HFFc6 (cell line): ENCODE measurements around the gene IGF2. TPM values are rescaled to one million over a fixed set of nuclear protein-coding genes. Genes with fewer than 3 reads are reported as not detected.

ENCODE experiments used
- DNase-seq: peaks from one replicate; pipeline ENCODE4 v3.0.0-alpha.2; 2018
- H3K27ac Mint-ChIP-seq: 2 replicates; pipeline ENCODE4 v1.8.0; 2020; ENCODE audit warnings: mild to moderate bottlenecking, mixed read lengths
- H3K27me3 Mint-ChIP-seq: 2 replicates; pipeline ENCODE4 v1.8.0; 2021; ENCODE audit warnings: mild to moderate bottlenecking, moderate library complexity, mixed read lengths; ENCODE audit not compliant: insufficient read depth
- H3K36me3 Mint-ChIP-seq: 2 replicates; pipeline ENCODE4 v1.8.0; 2021; ENCODE audit warnings: low read depth, mixed read lengths
- H3K4me1 Mint-ChIP-seq: 2 replicates; pipeline ENCODE4 v1.8.0; 2020; ENCODE audit warnings: low read depth, mixed read lengths
- H3K4me3 Mint-ChIP-seq: 2 replicates; pipeline ENCODE4 v1.8.0; 2020; ENCODE audit warnings: mild to moderate bottlenecking, moderate library complexity, mixed read lengths
- H3K9me3 Mint-ChIP-seq: 2 replicates; pipeline ENCODE4 v1.8.0; 2020; ENCODE audit warnings: mild to moderate bottlenecking, mixed read lengths
- total RNA-seq, 6 experiments: library from RNA; stranded (reverse); fragmentation: NEBNext Ultra II Directional; extraction: Animal tissue kit (Norgen Biotek cat#: 25700); gene quantifications; 2 replicates in 1 of 6; 3 replicates in 5 of 6; pipeline ENCODE4 v1.2.3, GENCODE V29; 2021
- TF ChIP-seq, protein P1 (sequence below): fragments of 200-600 bp; sonication (generic); IDR thresholded peaks from 2 replicates; pipeline ENCODE4 v1.5.0; 2021; ENCODE audit warnings: antibody characterized with exemption, mild to moderate bottlenecking

The IGF2 gene
- total RNA-seq, 6 experiments from 2014 or later, result 0.90 to 2.6 (median 2.0) TPM

DNA sequence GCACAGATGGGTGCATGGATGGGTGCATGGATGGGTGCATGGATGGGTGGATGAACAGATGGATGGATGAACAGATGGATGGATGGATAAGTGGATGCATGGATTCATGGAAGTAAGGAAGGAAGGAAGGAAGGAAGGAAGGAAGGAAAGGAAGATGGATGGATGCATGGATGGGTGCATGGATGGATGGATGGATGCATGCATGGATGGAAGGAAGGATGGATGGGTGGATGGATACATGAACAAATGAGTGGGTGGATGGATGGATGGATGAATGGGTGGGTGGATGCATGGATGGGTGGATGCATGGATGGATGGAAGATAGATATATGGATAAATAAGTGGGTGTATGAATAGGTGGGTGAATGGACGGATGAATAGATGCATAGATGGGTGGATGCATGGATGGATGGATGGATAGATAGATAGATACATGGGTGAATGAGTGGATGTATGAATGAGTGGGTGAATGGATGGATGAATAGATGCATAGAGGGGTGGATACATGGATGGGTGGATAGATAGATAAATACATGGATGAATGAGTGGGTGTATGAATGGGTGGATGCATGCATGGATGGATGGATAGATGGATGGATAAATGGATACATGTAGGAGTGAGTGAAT lies 32.5 kb downstream of the IGF2 start:
- no peaks in the 10 kb centered on the region for H3K4me1 Mint-ChIP-seq
- TF ChIP-seq, protein P1, sequence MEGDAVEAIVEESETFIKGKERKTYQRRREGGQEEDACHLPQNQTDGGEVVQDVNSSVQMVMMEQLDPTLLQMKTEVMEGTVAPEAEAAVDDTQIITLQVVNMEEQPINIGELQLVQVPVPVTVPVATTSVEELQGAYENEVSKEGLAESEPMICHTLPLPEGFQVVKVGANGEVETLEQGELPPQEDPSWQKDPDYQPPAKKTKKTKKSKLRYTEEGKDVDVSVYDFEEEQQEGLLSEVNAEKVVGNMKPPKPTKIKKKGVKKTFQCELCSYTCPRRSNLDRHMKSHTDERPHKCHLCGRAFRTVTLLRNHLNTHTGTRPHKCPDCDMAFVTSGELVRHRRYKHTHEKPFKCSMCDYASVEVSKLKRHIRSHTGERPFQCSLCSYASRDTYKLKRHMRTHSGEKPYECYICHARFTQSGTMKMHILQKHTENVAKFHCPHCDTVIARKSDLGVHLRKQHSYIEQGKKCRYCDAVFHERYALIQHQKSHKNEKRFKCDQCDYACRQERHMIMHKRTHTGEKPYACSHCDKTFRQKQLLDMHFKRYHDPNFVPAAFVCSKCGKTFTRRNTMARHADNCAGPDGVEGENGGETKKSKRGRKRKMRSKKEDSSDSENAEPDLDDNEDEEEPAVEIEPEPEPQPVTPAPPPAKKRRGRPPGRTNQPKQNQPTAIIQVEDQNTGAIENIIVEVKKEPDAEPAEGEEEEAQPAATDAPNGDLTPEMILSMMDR, result no peak

DNA sequence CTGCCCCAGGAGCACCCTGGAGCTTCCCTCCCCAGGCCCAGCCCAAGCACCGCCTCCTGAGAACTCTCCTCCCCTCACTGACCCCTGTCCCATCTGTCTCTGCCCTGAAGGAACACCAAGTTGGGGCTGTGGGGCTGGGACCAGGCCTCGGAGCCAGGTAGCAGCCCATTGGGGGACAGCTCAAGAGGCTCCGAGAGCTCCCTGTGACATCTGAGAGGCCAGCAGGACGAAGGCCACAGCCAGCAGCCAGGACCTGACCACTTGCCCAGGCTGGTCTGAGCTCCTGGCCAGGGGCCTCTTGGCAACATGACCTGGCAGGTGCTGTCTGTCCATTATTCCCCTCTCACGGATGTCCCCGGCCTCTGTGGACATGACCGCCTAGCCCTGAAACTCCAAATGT lies 33.7 kb downstream of the IGF2 start:
- no peak overlapping the region for H3K27ac Mint-ChIP-seq
- H3K27me3 Mint-ChIP-seq, result peaks cover 11% of the 10 kb centered on the region
- H3K36me3 Mint-ChIP-seq, result no peaks in the 10 kb centered on the region
- no peak for DNase-seq
- H3K4me1 Mint-ChIP-seq, result no peaks in the 10 kb centered on the region
- H3K4me3 Mint-ChIP-seq, result no peak overlapping the region
- H3K9me3 Mint-ChIP-seq, result peaks cover 4% of the 10 kb centered on the region; the same call in 1 of the 2 replicates
- TF ChIP-seq, protein P1, result no peak

More for the DNA sequence above, 32.5 kb downstream of the IGF2 start:
- H3K9me3 Mint-ChIP-seq, result peaks cover 4% of the 10 kb centered on the region; the same call in 1 of the 2 replicates
- H3K27me3 Mint-ChIP-seq, result peaks cover 13% of the 10 kb centered on the region
- no peaks in the 10 kb centered on the region for H3K36me3 Mint-ChIP-seq
- no peak for DNase-seq
- no peak overlapping the region for H3K4me3 Mint-ChIP-seq
- no peak overlapping the region for H3K27ac Mint-ChIP-seq

DNA sequence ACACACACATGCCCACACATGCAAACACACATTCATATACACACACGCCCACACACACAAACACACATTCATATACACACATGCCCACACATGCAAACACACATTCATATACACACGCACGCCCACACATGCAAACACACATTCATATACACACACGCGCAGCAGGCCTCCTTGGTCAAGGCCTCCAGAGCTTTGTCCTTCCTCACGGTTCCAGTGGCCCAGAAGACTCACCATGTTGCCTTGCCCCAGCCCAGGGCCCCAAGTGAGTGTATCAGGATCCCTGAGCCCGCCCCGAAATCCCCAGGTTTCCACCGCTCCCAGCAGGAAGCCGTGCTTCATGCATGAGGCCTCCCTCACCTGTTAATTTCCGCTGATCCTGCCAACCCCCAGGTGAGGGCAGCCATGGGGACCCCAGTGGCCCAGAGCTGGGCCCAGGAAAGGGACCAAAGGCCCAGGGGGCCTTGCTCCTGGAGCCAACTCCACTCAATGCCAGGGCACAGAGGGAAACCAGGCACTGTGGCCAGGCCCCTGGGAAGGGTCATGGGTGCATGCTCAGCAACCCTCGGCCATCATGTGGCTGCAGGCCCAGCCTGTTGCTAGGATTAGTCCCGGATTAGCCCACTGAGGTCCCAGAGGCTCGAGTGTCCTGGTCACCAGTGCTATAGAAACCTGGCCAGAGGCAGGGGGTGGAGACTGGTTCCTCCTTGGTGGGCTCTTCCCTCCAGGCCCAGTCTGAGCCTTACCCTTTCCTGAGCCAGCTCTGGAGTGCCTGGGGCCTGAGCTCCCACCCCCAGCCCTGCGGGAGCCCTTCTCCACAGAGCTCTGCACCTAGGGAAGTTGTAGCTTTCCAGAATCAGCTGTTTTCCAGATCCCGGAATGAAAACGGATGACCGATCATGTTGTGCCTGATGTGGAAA lies 34.4 kb downstream of the IGF2 start:
- DNase-seq, result no peak
- Mint-ChIP-seq H3K4me3 (no peak overlapping the region), H3K4me1 (no peaks in the 10 kb centered on the region), H3K27ac (no peak overlapping the region), H3K27me3 (peaks cover 6% of the 10 kb centered on the region), H3K9me3 (peaks cover 4% of the 10 kb centered on the region; the same call in 1 of the 2 replicates), H3K36me3 (no peaks in the 10 kb centered on the region)
- TF ChIP-seq, protein P1, result no peak

DNA sequence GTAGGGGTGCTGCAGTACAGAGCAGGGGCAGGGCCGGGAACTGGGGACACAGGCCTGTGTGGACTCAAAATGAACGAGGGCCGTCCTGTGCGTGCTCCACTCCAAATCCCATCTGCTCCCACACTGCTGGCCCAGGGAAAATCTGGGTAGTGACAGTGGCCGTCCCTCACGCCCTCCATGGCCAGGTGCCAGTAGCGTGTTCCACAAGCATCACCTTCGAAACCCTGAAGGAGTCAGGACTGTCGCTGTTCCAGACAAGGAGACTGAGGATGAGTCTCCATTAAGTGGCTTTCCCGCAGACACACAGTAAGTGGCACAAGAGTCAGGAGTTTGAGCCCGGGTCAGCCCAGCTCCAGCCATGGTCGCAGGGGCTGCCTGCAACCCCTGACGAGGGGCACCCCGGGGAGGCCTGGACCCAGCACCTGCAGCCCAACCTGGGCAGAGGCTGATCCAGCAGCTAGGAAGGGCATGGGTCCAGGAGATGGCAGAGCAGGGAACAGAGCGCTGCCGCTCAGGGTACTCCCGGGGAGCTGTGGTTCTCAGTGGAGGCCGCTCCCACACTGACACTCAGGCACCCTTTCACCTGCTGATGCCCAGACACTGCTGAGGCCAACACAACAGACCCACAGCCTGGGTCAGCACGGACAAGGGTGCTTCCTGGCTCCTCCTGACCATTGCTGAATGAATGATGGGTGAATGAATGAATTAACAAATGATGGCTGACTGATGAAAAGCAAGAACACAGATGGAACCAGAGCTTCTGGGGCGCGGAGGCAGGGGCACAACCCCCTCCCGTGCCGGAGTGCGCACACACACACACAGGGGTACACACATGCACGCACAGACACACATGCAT lies 35.3 kb downstream of the IGF2 start:
- no peak for DNase-seq
- Mint-ChIP-seq H3K36me3 (no peaks in the 10 kb centered on the region), H3K4me1 (no peaks in the 10 kb centered on the region), H3K4me3 (no peak overlapping the region), H3K27ac (no peak overlapping the region), H3K27me3 (peaks cover 6% of the 10 kb centered on the region), H3K9me3 (peaks cover 4% of the 10 kb centered on the region; the same call in 1 of the 2 replicates)
- TF ChIP-seq, protein P1, result no peak

DNA sequence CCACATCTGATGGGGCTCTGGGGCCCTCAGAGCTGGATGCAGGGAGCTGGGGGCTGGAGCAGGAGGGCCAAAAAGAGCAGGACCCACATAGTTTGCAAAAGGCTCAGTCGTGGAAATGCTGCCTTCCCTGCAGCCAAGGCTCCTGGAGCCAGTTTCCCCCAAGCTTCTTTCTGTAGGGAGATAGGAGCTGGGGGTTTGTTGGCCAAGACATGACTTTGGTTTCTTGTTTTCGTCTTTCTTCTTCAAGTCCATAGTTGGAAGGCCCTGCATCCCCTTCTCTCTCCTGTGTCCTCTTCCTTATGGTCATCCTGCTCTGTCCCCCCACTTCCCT lies 36.3 kb downstream of the IGF2 start:
- peaks cover 4% of the 10 kb centered on the region; the same call in 1 of the 2 replicates for H3K9me3 Mint-ChIP-seq
- peaks cover 3% of the 10 kb centered on the region for H3K4me1 Mint-ChIP-seq
- no peak overlapping the region for H3K27ac Mint-ChIP-seq
- TF ChIP-seq, protein P1, result no peak
- no peak for DNase-seq
- H3K27me3 Mint-ChIP-seq, result peaks cover 6% of the 10 kb centered on the region
- H3K36me3 Mint-ChIP-seq, result no peaks in the 10 kb centered on the region
- no peak overlapping the region for H3K4me3 Mint-ChIP-seq
